Hepatocyte (in vitro differentiated cells): Measurements from ENCODE around the gene NODAL. TPM values are rescaled to one million over a fixed set of nuclear protein-coding genes. Genes with fewer than 3 reads are reported as not detected.

Experiments used
- DNase-seq: peaks from one replicate; pipeline ENCODE4 v3.0.0-alpha.2; 2016; ENCODE audit warnings: low spot score
- H2AFZ ChIP-seq: fragments of 200-600 bp; sonication (generic); 2 replicates; pipeline ENCODE4 v1.6.0; 2016; ENCODE audit warnings: antibody characterized with exemption, mild to moderate bottlenecking
- H3K27ac ChIP-seq: fragments of 200-600 bp; sonication (generic); 2 replicates; pipeline ENCODE4 v1.5.1; 2016; ENCODE audit warnings: mild to moderate bottlenecking
- H3K27me3 ChIP-seq: fragments of 200-600 bp; sonication (generic); 2 replicates; pipeline ENCODE4 v1.6.1; 2016
- H3K36me3 ChIP-seq: fragments of 200-600 bp; sonication (generic); replicated peaks from 2 replicates; pipeline ENCODE4 v1.5.1; 2016; ENCODE audit warnings: low read depth; ENCODE audit not compliant: insufficient read depth
- H3K4me1 ChIP-seq: fragments of 200-600 bp; sonication (generic); 2 replicates; pipeline ENCODE4 v1.5.1; 2016; ENCODE audit warnings: mild to moderate bottlenecking, moderate library complexity; ENCODE audit not compliant: insufficient read depth
- H3K4me2 ChIP-seq: fragments of 200-600 bp; sonication (generic); 2 replicates; pipeline ENCODE4 v1.6.0; 2016
- H3K4me3 ChIP-seq: fragments of 200-600 bp; sonication (generic); 2 replicates; pipeline ENCODE4 v1.5.1; 2016; ENCODE audit warnings: mild to moderate bottlenecking
- H3K79me2 ChIP-seq: fragments of 200-600 bp; sonication (generic); 2 replicates; pipeline ENCODE4 v1.6.0; 2017; ENCODE audit warnings: mild to moderate bottlenecking
- H3K9me2 ChIP-seq: fragments of 200-600 bp; sonication (generic); replicated peaks from 2 replicates; pipeline ENCODE4 v1.6.0; 2017; ENCODE audit warnings: mild to moderate bottlenecking; ENCODE audit not compliant: insufficient read depth
- H3K9me3 ChIP-seq: fragments of 200-600 bp; sonication (generic); 2 replicates; pipeline ENCODE4 v1.5.1; 2016; ENCODE audit warnings: low read depth, mild to moderate bottlenecking
- H4K20me1 ChIP-seq: fragments of 200-600 bp; sonication (generic); 2 replicates; pipeline ENCODE4 v1.6.0; 2016; ENCODE audit warnings: mild to moderate bottlenecking; ENCODE audit not compliant: insufficient read depth, poor library complexity, severe bottlenecking
- EZH2 ChIP-seq: fragments of 200-600 bp; sonication (generic); IDR thresholded peaks from 2 replicates; pipeline ENCODE4 v1.6.1; 2016; ENCODE audit warnings: antibody characterized with exemption, mild to moderate bottlenecking, borderline replicate concordance
- EZH2phosphoT487 ChIP-seq: fragments of 200-600 bp; sonication (generic); IDR thresholded peaks from one replicate; pipeline ENCODE4 v1.6.1; 2018; ENCODE audit warnings: antibody characterized with exemption, mild to moderate bottlenecking, low read depth, moderate library complexity; ENCODE audit not compliant: unreplicated experiment, severe bottlenecking
- WGBS: methylation state at CpG from one replicate; pipeline ENCODE4 v1.1.6; 2016; ENCODE audit warnings: low lambda C conversion rate; ENCODE audit errors: missing lambda C conversion rate; 5-methylcytosine and 5-hydroxymethylcytosine counted together
- polyA plus RNA-seq: library from polyadenylated mRNA; unstranded; fragments of >200 nt; fragmentation: Nextera tagmentation; extraction: Ambion mirVana; gene quantifications from 2 replicates; pipeline ENCODE4 v1.2.1, GENCODE V29; 2016
- total RNA-seq: library from RNA; depleted of rRNA; stranded (reverse); fragments of >200 nt; gene quantifications from 2 replicates; pipeline ENCODE4 v1.2.3, GENCODE V29; 2014
- TF ChIP-seq, protein P1 (sequence below): fragments of 200-600 bp; sonication (generic); IDR thresholded peaks from 2 replicates; pipeline ENCODE4 v1.5.1; 2016; ENCODE audit warnings: antibody characterized with exemption, mild to moderate bottlenecking; ENCODE audit not compliant: poor library complexity

Gene NODAL
- total and polyA plus RNA-seq, 2 experiments from 2014 or later = not detected

DNA sequence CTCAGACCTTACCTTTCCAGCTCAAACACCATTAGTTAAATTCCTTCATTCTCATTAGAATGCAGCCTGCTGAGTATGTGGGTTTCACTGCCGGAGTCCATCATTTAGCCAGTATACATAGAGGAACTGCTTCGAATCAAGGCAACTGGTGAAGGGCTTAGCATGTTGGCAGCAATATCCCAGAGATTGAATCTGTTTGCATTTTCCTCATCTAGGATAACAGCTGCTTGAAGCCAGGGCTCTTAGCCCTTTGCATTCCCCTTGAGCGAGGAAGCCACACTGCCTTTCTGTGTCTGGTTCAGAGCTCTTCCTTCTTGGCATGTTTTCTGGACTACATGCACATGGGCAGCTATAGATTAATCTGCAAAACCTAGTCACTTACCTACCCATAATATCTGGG, 14.7 kb downstream of the NODAL start:
- H4K20me1 ChIP-seq = peaks cover 3% of the 10 kb centered on the region
- H3K4me3 ChIP-seq = no peak overlapping the region
- TF ChIP-seq EZH2 (no peak), EZH2phosphoT487 (no peak)
- TF ChIP-seq, protein P1, sequence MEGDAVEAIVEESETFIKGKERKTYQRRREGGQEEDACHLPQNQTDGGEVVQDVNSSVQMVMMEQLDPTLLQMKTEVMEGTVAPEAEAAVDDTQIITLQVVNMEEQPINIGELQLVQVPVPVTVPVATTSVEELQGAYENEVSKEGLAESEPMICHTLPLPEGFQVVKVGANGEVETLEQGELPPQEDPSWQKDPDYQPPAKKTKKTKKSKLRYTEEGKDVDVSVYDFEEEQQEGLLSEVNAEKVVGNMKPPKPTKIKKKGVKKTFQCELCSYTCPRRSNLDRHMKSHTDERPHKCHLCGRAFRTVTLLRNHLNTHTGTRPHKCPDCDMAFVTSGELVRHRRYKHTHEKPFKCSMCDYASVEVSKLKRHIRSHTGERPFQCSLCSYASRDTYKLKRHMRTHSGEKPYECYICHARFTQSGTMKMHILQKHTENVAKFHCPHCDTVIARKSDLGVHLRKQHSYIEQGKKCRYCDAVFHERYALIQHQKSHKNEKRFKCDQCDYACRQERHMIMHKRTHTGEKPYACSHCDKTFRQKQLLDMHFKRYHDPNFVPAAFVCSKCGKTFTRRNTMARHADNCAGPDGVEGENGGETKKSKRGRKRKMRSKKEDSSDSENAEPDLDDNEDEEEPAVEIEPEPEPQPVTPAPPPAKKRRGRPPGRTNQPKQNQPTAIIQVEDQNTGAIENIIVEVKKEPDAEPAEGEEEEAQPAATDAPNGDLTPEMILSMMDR = no peak
- H3K27ac ChIP-seq = no peak overlapping the region
- no peaks in the 10 kb centered on the region for H3K9me2 ChIP-seq
- H3K36me3 ChIP-seq = peaks cover 7% of the 10 kb centered on the region
- 87% methylated on average over 3 of the region's 3 CpGs for WGBS
- no peaks in the 10 kb centered on the region for H3K79me2 ChIP-seq
- H2AFZ ChIP-seq = no peak overlapping the region
- H3K27me3 ChIP-seq = no peaks in the 10 kb centered on the region
- H3K4me1 ChIP-seq = peaks cover 11% of the 10 kb centered on the region
- DNase-seq = no peak
- no peak overlapping the region for H3K4me2 ChIP-seq
- H3K9me3 ChIP-seq = no peaks in the 10 kb centered on the region

DNA sequence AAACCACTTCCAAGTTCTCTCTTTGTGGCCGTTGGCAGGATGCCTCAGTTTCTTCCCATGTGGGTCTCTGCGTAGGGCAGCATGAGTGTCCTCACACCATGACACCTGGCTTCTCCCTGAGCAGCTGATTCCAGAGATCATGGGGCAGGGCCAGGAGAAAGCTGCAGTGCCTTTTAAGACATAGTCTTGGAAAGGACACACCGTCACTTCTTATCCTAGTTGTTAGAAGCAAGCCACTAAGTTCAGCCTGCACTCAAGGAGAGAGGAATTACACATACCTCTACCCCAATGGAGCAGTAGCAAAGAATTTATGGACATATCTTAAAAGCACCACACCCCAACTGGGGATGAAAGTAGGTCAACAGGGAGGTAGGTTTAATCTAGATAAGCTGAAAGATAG, 16.4 kb downstream of the NODAL start:
- no peak overlapping the region for H3K4me2 ChIP-seq
- H2AFZ ChIP-seq = no peak overlapping the region
- peaks cover 3% of the 10 kb centered on the region for H4K20me1 ChIP-seq
- DNase-seq = no peak
- no peak overlapping the region for H3K4me3 ChIP-seq
- peaks cover 1% of the 10 kb centered on the region for H3K79me2 ChIP-seq
- WGBS = 81% methylated on average over 3 of the region's 3 CpGs
- H3K9me2 ChIP-seq = no peaks in the 10 kb centered on the region
- H3K4me1 ChIP-seq = peaks cover 8% of the 10 kb centered on the region
- no peaks in the 10 kb centered on the region for H3K9me3 ChIP-seq
- H3K27me3 ChIP-seq = no peaks in the 10 kb centered on the region
- H3K36me3 ChIP-seq = peaks cover 7% of the 10 kb centered on the region
- no peak for TF ChIP-seq EZH2
- TF ChIP-seq, protein P1 = no peak
- no peak for TF ChIP-seq EZH2phosphoT487
- peak overlapping the region; percentile 56 for H3K27ac ChIP-seq

- no peak for DNase-seq
- Histone ChIP-seq H3K4me2 (no peak overlapping the region), H4K20me1 (peaks cover 6% of the 10 kb centered on the region), H3K9me2 (no peaks in the 10 kb centered on the region), H3K36me3 (peaks cover 7% of the 10 kb centered on the region), H3K27ac (peak overlapping the region; percentile 56), H2AFZ (no peak overlapping the region), H3K4me3 (no peak overlapping the region), H3K79me2 (peaks cover 9% of the 10 kb centered on the region), H3K4me1 (peaks cover 6% of the 10 kb centered on the region), H3K27me3 (no peaks in the 10 kb centered on the region), H3K9me3 (no peaks in the 10 kb centered on the region)
- TF ChIP-seq, protein P1 = no peak
- TF ChIP-seq EZH2phosphoT487 (no peak), EZH2 (no peak)
- WGBS = 98% methylated on average over 3 of the region's 3 CpGs
These were observed 17.2 kb downstream of the NODAL start for GRCh38 chr10:70424320-70424719.

GRCh38 chr10:70418713-70419112, 22.8 kb downstream of the NODAL start:
- DNase-seq = no peak
- no peaks in the 10 kb centered on the region for H3K9me2 ChIP-seq
- H3K27me3 ChIP-seq = no peaks in the 10 kb centered on the region
- H4K20me1 ChIP-seq = peaks cover 56% of the 10 kb centered on the region
- H3K79me2 ChIP-seq = peaks cover 63% of the 10 kb centered on the region
- H3K9me3 ChIP-seq = no peaks in the 10 kb centered on the region
- peaks cover 7% of the 10 kb centered on the region for H3K36me3 ChIP-seq
- no peak overlapping the region for H3K4me3 ChIP-seq
- H3K4me2 ChIP-seq = no peak overlapping the region
- WGBS = 95% methylated on average over 3 of the region's 3 CpGs
- H3K27ac ChIP-seq = no peak overlapping the region
- no peaks in the 10 kb centered on the region for H3K4me1 ChIP-seq
- TF ChIP-seq EZH2phosphoT487 = no peak
- no peak for TF ChIP-seq EZH2
- TF ChIP-seq, protein P1 = no peak
- no peak overlapping the region for H2AFZ ChIP-seq
